GM19467 (cell line): ENCODE measurements around the gene SYNE4.
"Not testable (repeated sequence)": the region's sequence is repeated elsewhere in the genome, so short reads cannot be mapped to it uniquely, and the experiment has no call there.

Experiments
- ATAC-seq: cut with Tn5 transposase; IDR thresholded peaks from one replicate; pipeline ENCODE4 v1.9.1; 2021; ENCODE audit warnings: mild to moderate bottlenecking, moderate library complexity; ENCODE audit not compliant: unreplicated experiment

SYNE4 gene

GRCh38 chr19:35990771-35991730 is 17.6 kb downstream of the SYNE4 start:
- ATAC-seq, result no peak

GRCh38 chr19:35990156-35990555 is 18.5 kb downstream of the SYNE4 start:
- no peak for ATAC-seq

- no peak for ATAC-seq
Measured at GRCh38 chr19:35988824-35989223, 19.8 kb downstream of the SYNE4 start.

GRCh38 chr19:35987571-35987896 is 21.1 kb downstream of the SYNE4 start:
- no peak for ATAC-seq

- no peak for ATAC-seq
Measured at GRCh38 chr19:35986664-35987570, 21.7 kb downstream of the SYNE4 start.

GRCh38 chr19:35986111-35986510 is 22.5 kb downstream of the SYNE4 start:
- ATAC-seq, result no peak

- no peak for ATAC-seq
Measured at GRCh38 chr19:35983177-35983576, 25.4 kb downstream of the SYNE4 start.

GRCh38 chr19:35980997-35981396 is 27.6 kb downstream of the SYNE4 start:
- ATAC-seq, result not testable (repeated sequence)

GRCh38 chr19:35978832-35979365 is 29.7 kb downstream of the SYNE4 start:
- no peak for ATAC-seq

- no peak for ATAC-seq
Measured at GRCh38 chr19:35978271-35978670, 30.3 kb downstream of the SYNE4 start.

GRCh38 chr19:35977446-35978222 is 31.0 kb downstream of the SYNE4 start:
- no peak for ATAC-seq

GRCh38 chr19:35975608-35976214 is 32.9 kb downstream of the SYNE4 start:
- ATAC-seq, result no peak

- no peak for ATAC-seq
Measured at GRCh38 chr19:35973487-35973886, 35.1 kb downstream of the SYNE4 start.

- no peak for ATAC-seq
Measured at GRCh38 chr19:35966771-35967170, 41.8 kb downstream of the SYNE4 start.

- ATAC-seq, result no peak
Measured at GRCh38 chr19:35963514-35963913, 45.1 kb downstream of the SYNE4 start.

- ATAC-seq, result no peak
Measured at GRCh38 chr19:35960432-35960972, 48.1 kb downstream of the SYNE4 start.

GRCh38 chr19:35959968-35960320 is 48.7 kb downstream of the SYNE4 start:
- no peak for ATAC-seq

GRCh38 chr19:35959040-35959967 is 49.3 kb downstream of the SYNE4 start:
- no peak for ATAC-seq

- ATAC-seq, result no peak
Measured at GRCh38 chr19:35958660-35959039, 50.0 kb downstream of the SYNE4 start.
